ENCODE data around the gene DAPK1. TPM values are rescaled to one million over a fixed set of nuclear protein-coding genes. Genes with fewer than 3 reads are reported as not detected.

DAPK1 gene
- total and polyA plus RNA-seq, 8 donors: 29.1 to 98.7 (median 45.4) TPM

DNA sequence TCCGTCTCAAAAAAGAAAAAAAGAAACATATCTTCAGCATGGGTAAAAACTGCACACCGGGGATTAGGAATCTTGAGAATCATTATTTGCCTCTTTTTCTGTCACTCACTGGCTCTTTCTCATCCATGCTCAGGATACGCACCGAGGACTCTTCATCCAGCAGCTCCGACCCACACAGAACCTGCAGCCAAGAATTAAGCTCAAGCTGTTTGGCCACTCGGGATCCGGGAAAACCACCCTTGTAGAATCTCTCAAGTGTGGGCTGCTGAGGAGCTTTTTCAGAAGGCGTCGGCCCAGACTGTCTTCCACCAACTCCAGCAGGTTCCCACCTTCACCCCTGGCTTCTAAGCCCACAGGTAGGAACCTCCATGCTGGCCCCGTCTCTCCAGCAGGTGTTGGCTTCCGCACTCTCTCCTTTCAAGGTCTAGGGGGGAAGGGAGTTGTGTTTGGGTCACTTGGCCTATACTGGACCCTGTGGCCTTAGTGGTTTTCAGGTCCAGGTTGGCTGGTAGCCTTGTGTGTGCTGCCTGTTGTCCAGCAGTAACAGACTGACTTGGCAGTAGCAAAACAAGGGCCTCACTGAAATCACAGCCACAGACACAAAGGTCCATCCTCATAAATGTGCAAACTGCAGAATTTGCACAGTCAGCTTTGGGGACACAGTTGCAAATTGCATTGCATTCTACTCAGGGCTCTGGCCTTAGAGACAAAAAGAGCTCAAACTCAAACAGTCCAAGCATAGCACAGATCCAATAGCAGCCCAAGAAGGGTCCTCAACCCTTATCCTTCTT is 183.8 kb downstream of the DAPK1 start:
- Histone ChIP-seq H3K4me1 (peaks cover 6 to 12% (median 8%) of the 10 kb centered on the region in 3 donors), H3K36me3 (peaks cover 0 to 18% (median 0%) of the 10 kb centered on the region in 3 donors), H3K9me3 (no peaks in the 10 kb centered on the region), H3K27me3 (no peaks in the 10 kb centered on the region), H3K4me3 (no peak overlapping the region), H3K27ac (no peak overlapping the region)
- ATAC-seq (no peak), DNase-seq (no peak), FAIRE-seq (no peak)
- TF ChIP-seq, protein P1, sequence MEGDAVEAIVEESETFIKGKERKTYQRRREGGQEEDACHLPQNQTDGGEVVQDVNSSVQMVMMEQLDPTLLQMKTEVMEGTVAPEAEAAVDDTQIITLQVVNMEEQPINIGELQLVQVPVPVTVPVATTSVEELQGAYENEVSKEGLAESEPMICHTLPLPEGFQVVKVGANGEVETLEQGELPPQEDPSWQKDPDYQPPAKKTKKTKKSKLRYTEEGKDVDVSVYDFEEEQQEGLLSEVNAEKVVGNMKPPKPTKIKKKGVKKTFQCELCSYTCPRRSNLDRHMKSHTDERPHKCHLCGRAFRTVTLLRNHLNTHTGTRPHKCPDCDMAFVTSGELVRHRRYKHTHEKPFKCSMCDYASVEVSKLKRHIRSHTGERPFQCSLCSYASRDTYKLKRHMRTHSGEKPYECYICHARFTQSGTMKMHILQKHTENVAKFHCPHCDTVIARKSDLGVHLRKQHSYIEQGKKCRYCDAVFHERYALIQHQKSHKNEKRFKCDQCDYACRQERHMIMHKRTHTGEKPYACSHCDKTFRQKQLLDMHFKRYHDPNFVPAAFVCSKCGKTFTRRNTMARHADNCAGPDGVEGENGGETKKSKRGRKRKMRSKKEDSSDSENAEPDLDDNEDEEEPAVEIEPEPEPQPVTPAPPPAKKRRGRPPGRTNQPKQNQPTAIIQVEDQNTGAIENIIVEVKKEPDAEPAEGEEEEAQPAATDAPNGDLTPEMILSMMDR (IDR thresholded peaks at IDR 0.05): no peak
- WGBS, 2 donors: 87 to 88% methylated on average over 11 of the region's 11 CpGs
- intact Hi-C loops (cut with DNase I): no loop called here

DNA sequence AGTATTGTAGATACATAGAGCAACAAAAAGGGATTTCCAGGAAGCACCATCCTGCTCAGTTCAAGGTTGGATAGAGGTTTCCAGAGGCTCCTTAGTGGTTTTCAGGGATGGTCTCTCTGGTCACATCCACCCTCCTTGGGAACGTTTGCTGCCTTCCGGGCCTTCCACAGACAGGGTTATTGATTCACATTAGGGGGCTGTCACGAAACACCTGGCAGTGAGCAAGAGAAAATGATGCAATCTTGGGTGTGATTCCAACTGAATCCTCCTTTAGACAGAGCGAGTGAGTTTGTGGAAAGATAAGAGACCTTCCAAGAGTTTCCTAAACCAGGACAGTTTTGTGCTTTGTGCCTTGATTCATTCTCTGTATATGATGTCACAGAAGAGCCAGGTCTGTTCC is 184.4 kb downstream of the DAPK1 start:
- TF ChIP-seq, protein P1 (IDR thresholded peaks at IDR 0.05): no peak
- no peaks in the 10 kb centered on the region for H3K9me3 ChIP-seq
- FAIRE-seq (no peak), ATAC-seq (peak in 2 of 4 donors; percentile 2 to 3), DNase-seq (no peak)
- no peak overlapping the region for H3K4me3 ChIP-seq
- no peaks in the 10 kb centered on the region for H3K27me3 ChIP-seq
- peak overlapping the region in 2 of 4 donors; percentile 10 to 24 for H3K27ac ChIP-seq
- peaks cover 0 to 25% (median 0%) of the 10 kb centered on the region in 3 donors for H3K36me3 ChIP-seq
- 19 to 23% methylated on average over 4 of the region's 4 CpGs for WGBS, 2 donors
- peaks cover 6 to 12% (median 8%) of the 10 kb centered on the region in 3 donors for H3K4me1 ChIP-seq
- intact Hi-C loops (cut with DNase I): no loop called here

DNA sequence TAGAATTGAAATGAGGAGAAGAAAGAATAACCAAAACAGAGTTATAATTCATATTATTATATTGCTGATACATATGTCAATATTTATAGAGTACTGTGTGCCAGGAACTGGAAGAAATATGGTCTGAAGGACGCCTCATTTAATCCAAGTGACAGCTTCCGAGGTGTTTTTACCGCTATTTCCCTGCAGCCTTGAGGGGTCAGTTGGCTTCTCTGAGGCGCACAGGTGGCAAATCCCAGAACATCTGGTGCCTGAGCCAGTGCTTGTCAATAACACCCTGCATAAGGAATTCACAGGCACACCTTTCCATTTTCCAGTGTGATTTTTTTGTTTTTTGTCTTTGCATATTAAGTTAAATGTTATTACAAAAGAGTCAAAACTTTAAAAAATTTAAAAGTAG is 185.0 kb downstream of the DAPK1 start:
- H3K36me3 ChIP-seq: peaks cover 0 to 30% (median 0%) of the 10 kb centered on the region in 3 donors
- DNase-seq: peak in 4 of 6 donors; percentile 57 to 78 (median 73)
- H3K4me1 ChIP-seq: peaks cover 6 to 12% (median 8%) of the 10 kb centered on the region in 3 donors
- no peak overlapping the region for H3K4me3 ChIP-seq
- FAIRE-seq: no peak
- no peaks in the 10 kb centered on the region for H3K9me3 ChIP-seq
- intact Hi-C loops (cut with DNase I): no loop called here
- H3K27ac ChIP-seq: peak overlapping the region in 2 of 4 donors; percentile 10 to 24
- TF ChIP-seq, protein P1 (IDR thresholded peaks at IDR 0.05): no peak
- WGBS, 2 donors: 26 to 33% methylated on average over 4 of the region's 4 CpGs
- peak; percentile 63 to 67 (median 66) for ATAC-seq
- H3K27me3 ChIP-seq: no peaks in the 10 kb centered on the region

DNA sequence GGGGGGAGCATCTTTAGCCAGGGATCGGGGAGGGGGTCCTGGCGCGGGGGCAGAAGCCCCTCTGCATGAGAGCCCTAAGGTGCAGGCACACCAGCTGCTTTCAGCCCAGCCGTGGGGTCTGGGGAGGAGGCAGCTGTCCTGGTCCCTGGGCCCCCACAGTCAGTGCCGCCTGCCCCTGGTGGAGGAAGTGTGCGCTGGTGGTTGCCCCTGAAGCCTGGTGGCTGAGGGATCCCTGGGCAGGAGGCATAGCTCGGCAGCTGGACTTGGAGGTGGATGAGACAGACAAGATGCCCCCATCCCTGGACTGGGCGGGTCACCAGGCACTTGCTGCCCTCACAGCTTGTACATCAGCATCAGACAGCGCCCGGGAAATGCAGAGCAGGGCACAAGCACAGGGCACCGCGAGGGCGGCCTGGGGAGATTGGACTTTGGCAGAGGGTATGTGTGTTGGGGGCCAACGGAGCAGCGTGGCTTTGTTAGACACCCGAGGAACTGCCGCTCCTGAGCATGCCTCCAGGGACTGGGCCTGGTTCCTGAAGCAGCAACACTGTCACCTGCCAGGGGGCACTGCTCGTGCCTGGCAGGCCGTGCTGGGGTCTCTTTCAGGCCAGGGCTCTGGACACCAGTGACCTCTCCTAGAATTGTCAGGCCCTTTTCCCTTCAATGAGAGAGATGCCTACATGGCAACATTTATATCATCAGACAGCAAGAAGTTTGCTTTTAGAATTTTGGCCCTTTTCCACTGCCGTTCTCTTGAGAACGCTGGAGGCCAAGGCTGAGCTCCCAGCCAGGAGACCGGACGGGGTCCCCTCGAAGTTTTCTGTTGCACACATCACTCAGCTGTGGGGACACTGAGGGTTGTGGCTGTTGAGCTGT is 186.3 kb downstream of the DAPK1 start:
- peaks cover 6 to 12% (median 8%) of the 10 kb centered on the region in 3 donors for H3K4me1 ChIP-seq
- 83 to 86% methylated on average over 24 of the region's 24 CpGs for WGBS, 2 donors
- H3K9me3 ChIP-seq: no peaks in the 10 kb centered on the region
- FAIRE-seq: no peak
- H3K27me3 ChIP-seq: no peaks in the 10 kb centered on the region
- H3K4me3 ChIP-seq: no peak overlapping the region
- H3K36me3 ChIP-seq: peaks cover 0 to 33% (median 0%) of the 10 kb centered on the region in 3 donors
- H3K27ac ChIP-seq: no peak overlapping the region
- intact Hi-C loops (cut with DNase I): no loop called here
- peak in 3 of 4 donors; percentile 4 to 6 (median 6) for ATAC-seq
- DNase-seq: peak in 1 of 6 donors; percentile 75
- TF ChIP-seq, protein P1 (IDR thresholded peaks at IDR 0.05): no peak
